ENCODE results near the gene USP3.

GRCh38 chr15:63544258-63545026 lies 40.0 kb downstream of the USP3 start:
- TF ChIP-seq GATA3 (IDR thresholded peaks at IDR 0.05; ENCODE audit: low read depth, low read length) (no peak), GATA2 (IDR thresholded peaks at IDR 0.05; ENCODE audit: low read depth, low read length) (no peak)

Data from SH-SY5Y (cell line).